K562 (cell line): Measurements from ENCODE around the gene FAM181B.

Source experiments
- ATF7 ChIP-seq: fragments of 450-650 bp; IDR thresholded peaks from 2 replicates; pipeline ENCODE4 v1.7.1; 2014; ENCODE audit warnings: mild to moderate bottlenecking, moderate library complexity
- CTCF ChIP-seq, 3 experiments: IDR thresholded peaks in 2 of 3; conservative IDR thresholded peaks in 1 of 3; 2 replicates each; pipeline ENCODE4 v1.5.1; 2011 to 2012; ENCODE audit warnings: low read length in 3 of 3, mild to moderate bottlenecking in 3 of 3, control low read depth in 2 of 3, improper control_type of control experiment in 1 of 3, inconsistent platforms in 1 of 3, low read depth in 1 of 3, mixed read lengths in 1 of 3, moderate library complexity in 1 of 3; ENCODE audit not compliant: insufficient read depth in 2 of 3
- FOXA1 ChIP-seq: fragments of 450-650 bp; IDR thresholded peaks from 2 replicates; pipeline ENCODE4 v1.6.1; 2016; ENCODE audit warnings: mild to moderate bottlenecking, borderline replicate concordance
- ILK ChIP-seq: fragments of 450-650 bp; IDR thresholded peaks from 2 replicates; pipeline ENCODE4 v1.6.1; 2016; ENCODE audit warnings: missing genetic modification characterization, low read depth, mild to moderate bottlenecking, missing compliant biosample characterization, moderate library complexity, borderline replicate concordance
- PTBP1 ChIP-seq: fragments of 200-400 bp; formaldehyde crosslinking; IDR thresholded peaks from 2 replicates; pipeline ENCODE4 v1.6.1; 2017; ENCODE audit warnings: low read depth, low read length
- SMARCA4 ChIP-seq: fragments of 450-650 bp; IDR thresholded peaks from 2 replicates; pipeline ENCODE4 v1.6.1; 2016
- ZFX ChIP-seq: sonication (generic); formaldehyde crosslinking; IDR thresholded peaks from 2 replicates; pipeline ENCODE4 v1.8.0; 2022; ENCODE audit warnings: mild to moderate bottlenecking, missing genetic modification reagents, moderate library complexity
- TF ChIP-seq, protein P1 (sequence below): fragments of 250-450 bp; sonication (Bioruptor Pico); IDR thresholded peaks from 2 replicates; pipeline ENCODE4 v1.8.0; 2021; ENCODE audit warnings: moderate library complexity, mild to moderate bottlenecking, inconsistent platforms

DNA sequence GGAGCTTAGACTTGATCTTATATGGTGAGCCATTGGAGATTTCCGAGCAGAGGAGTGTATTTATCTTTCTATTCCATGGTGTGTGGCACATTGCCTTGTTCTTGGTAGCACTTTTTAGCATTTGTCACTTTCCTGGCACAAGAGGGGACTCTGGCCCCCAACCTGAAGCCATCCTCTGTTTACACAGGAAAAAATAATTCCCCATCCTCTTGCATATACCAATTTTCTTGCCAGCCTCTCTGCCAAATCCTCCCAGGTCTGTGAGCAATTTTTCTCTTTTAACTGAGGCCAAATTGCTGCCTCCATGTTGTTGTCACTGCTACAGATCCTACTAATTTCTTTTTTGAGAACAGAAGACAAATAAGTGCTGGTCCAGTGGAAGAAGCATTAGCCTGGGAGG, 20.3 kb upstream of the FAM181B start:
- TF ChIP-seq SMARCA4 = no peak
- TF ChIP-seq ILK (tag) = no peak
- TF ChIP-seq FOXA1 = no peak
- no peak for TF ChIP-seq CTCF (IDR thresholded peaks at IDR 0.05 in 2 of 3, conservative IDR thresholded peaks at IDR 0.05 in 1 of 3; ENCODE audit: insufficient read depth in 2 of 3, low read depth in 1 of 3, low read length in 3 of 3)
- TF ChIP-seq ATF7 = no peak
- TF ChIP-seq PTBP1 = no peak
- TF ChIP-seq ZFX (CRISPR knock-in tag) = no peak
- TF ChIP-seq, protein P1, sequence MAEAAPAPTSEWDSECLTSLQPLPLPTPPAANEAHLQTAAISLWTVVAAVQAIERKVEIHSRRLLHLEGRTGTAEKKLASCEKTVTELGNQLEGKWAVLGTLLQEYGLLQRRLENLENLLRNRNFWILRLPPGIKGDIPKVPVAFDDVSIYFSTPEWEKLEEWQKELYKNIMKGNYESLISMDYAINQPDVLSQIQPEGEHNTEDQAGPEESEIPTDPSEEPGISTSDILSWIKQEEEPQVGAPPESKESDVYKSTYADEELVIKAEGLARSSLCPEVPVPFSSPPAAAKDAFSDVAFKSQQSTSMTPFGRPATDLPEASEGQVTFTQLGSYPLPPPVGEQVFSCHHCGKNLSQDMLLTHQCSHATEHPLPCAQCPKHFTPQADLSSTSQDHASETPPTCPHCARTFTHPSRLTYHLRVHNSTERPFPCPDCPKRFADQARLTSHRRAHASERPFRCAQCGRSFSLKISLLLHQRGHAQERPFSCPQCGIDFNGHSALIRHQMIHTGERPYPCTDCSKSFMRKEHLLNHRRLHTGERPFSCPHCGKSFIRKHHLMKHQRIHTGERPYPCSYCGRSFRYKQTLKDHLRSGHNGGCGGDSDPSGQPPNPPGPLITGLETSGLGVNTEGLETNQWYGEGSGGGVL (CRISPR knock-in tag) = no peak
